Fibroblast of skin of abdomen (primary cell): ENCODE results near the gene DLGAP1.

Experiments
- DNase-seq: peaks from one replicate; pipeline ENCODE4 v3.0.0-alpha.2; 2013

DLGAP1 gene

GRCh38 chr18:3857544-3857943, 597.6 kb downstream of the DLGAP1 start:
- DNase-seq = peak; percentile 29

GRCh38 chr18:3855966-3856365, 599.1 kb downstream of the DLGAP1 start:
- DNase-seq = no peak

- DNase-seq = no peak
These were observed 602.8 kb downstream of the DLGAP1 start for GRCh38 chr18:3852321-3852720.

- no peak for DNase-seq
These were observed 603.9 kb downstream of the DLGAP1 start for GRCh38 chr18:3851159-3851558.

- DNase-seq = no peak
These were observed 606.8 kb downstream of the DLGAP1 start for GRCh38 chr18:3848316-3848715.

GRCh38 chr18:3845161-3845560, 609.9 kb downstream of the DLGAP1 start:
- DNase-seq = no peak

- DNase-seq = no peak
These were observed 612.3 kb downstream of the DLGAP1 start for GRCh38 chr18:3842844-3843243.

- DNase-seq = peak; percentile 10
These were observed 614.3 kb downstream of the DLGAP1 start for GRCh38 chr18:3840766-3841165.

GRCh38 chr18:3839581-3839981, 615.5 kb downstream of the DLGAP1 start:
- no peak for DNase-seq

- no peak for DNase-seq
These were observed 618.4 kb downstream of the DLGAP1 start for GRCh38 chr18:3836483-3837335.

- no peak for DNase-seq
These were observed 623.0 kb downstream of the DLGAP1 start for GRCh38 chr18:3832025-3832638.

- no peak for DNase-seq
These were observed 624.5 kb downstream of the DLGAP1 start for GRCh38 chr18:3830604-3831003.

- no peak for DNase-seq
These were observed 627.8 kb downstream of the DLGAP1 start for GRCh38 chr18:3827236-3827845.

GRCh38 chr18:3826021-3826420, 629.1 kb downstream of the DLGAP1 start:
- no peak for DNase-seq

GRCh38 chr18:3824101-3824500, 631.0 kb downstream of the DLGAP1 start:
- no peak for DNase-seq

GRCh38 chr18:3823073-3823472, 632.0 kb downstream of the DLGAP1 start:
- DNase-seq = no peak

- no peak for DNase-seq
These were observed 633.6 kb downstream of the DLGAP1 start for GRCh38 chr18:3821524-3821923.

- DNase-seq = no peak
These were observed 635.1 kb downstream of the DLGAP1 start for GRCh38 chr18:3819961-3820360.

GRCh38 chr18:3816610-3817363, 638.3 kb downstream of the DLGAP1 start:
- peak; percentile 98 for DNase-seq

- no peak for DNase-seq
These were observed 639.1 kb downstream of the DLGAP1 start for GRCh38 chr18:3815991-3816390.

GRCh38 chr18:3814816-3815215, 640.3 kb downstream of the DLGAP1 start:
- DNase-seq = peak; percentile 59

GRCh38 chr18:3810296-3810695, 644.8 kb downstream of the DLGAP1 start:
- peak; percentile 17 for DNase-seq
